HG03378 (cell line): ENCODE data around the gene PRKCQ.
"Not testable (repeated sequence)": the region's sequence is repeated elsewhere in the genome, so short reads cannot be mapped to it uniquely, and the experiment has no call there.

Source experiments
- ATAC-seq: cut with Tn5 transposase; IDR thresholded peaks from one replicate; pipeline ENCODE4 v1.9.1; 2021; ENCODE audit warnings: mild to moderate bottlenecking, moderate library complexity; ENCODE audit not compliant: unreplicated experiment

Gene PRKCQ

DNA sequence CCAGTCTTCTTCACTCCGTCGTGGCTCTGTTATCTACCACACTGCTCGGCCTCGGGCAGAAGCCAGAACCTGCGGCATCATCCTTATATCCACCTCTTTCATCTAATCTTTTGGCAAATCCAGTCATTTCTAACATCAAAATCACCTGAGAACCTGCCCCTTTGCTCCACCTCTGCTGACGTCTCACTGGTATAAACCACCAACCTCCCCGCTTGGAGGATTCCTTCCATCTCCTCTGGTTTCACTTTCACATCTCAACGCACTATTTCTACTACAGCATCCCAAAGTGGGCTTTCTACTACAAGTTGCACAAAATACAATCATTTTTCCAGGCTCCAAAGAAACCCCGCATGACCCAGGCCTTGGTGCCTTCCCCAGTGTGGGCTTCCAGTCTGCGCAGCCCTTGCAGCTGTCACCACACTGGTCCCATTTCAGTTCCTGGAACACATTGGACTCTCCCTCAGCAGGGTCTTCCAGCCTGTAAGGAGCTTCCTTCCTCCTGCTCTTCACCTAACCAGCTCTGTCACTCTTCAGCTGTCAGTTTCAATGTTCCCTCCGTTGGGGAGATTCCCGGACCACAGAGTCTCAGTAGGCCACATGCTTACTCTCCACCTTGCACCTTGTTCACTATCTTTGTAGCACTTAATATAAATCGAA is 85.0 kb downstream of the PRKCQ start:
- no peak for ATAC-seq

DNA sequence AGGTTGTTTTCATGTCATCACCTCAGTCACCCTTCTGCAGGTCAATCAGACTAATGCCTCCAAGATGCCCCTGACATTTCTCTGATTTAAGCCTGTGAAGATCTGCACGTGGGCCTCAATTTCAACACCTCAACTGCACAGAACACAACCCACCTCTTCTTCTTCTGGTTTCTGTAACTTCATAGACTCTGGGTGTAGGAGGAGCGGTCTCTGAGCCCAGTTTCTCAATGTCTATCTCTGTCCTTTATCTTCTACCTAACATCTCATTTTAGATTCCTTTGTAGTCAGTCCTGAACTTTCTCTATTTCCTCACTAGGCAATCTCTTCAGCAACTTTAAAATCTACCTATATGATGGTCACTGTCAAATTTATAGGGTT is 85.6 kb downstream of the PRKCQ start:
- no peak for ATAC-seq

DNA sequence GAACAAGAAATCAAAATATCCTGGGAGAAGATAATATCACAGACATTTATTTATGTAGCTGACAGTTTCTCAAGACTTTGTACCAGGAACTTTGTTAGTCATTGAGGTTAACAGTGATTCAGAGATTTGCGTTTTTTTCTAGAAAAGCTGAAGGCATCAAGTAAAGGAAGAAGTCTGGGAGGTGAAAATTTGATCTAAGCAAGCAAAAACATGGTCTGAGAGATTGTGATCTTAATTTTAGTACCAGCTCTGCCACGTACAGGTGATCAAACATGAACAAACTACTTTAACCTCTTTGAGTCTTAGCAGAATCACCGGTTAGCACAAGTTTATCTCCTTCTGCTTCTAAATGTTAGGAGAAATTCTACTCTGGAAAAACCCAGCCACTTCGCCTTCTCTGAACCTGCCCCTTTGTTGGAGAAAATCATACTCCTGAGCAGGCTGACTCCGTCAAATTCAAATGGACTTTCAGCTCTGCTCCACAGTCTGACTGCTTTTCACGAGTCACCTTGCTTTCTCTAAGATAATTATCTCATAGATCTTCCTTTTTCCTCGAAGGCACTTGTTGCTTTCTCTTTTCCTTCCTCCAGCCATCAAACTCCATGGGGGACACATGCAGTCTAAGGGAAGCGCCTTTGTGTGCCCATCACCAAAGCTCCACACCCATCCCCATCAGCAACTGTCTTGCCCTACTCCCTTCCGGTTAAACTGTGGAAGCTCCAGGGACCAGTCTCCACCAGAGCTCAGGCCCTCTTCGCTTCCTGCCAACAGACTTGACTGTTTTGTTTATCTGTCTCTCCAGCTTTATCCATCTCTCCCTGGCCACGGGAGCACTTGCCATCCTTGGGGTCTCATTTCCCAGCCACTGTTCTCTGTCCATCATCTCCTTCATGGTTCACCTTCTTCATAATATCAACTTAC is 86.3 kb downstream of the PRKCQ start:
- no peak for ATAC-seq

DNA sequence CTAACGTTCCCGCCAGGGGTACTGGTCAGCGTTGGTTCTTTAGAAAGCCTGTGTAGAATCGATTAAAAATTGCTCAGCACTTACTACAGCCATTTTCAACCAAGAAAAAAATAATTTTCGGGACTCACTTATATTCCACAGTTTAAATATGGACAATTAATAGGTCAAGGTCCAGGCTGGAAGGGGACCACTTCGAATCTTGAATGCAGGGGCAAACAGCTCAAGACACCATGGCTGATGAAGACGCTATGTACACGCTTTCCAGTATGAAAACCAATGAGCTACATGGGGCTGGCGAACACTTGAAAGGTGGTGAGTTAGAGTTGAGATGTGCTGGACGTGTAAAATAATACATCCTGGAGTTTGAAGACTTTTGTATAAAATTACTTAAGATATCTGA is 87.2 kb downstream of the PRKCQ start:
- ATAC-seq: no peak

DNA sequence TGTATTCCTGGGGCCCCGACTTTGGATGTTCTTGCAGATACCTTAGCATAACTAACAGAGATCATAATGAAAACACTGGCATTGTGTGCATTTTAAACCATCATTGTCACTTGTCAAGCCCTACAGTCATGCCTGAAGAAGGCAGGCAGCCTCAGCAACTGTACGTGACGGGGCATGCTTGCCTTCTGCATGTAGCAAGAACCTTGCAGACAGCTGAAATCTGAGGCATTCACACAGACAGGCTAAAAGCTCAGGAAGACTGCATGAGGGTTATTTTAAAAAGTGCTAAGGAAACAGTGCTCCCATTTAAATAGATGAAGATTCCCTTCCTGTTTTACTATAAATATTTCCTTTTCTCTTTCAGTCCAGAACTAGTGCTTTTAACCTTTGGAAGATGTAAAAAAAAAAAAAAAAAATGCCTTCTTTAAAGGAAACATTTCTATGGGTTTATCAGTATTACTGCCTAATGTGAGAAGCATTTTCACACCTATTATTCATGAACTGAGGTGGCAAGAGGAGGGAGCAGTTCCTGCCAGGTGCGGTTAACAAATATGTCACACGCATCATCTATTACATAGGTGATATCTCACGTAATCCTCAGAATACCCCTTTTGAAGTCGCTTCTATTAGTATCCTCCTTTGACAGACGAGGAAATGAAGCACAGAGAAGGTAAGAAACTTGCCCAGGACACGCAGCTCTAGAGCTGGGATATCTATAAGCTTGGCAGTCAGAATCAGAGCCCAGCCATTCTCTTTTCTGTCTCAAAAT is 88.1 kb downstream of the PRKCQ start:
- ATAC-seq: no peak

DNA sequence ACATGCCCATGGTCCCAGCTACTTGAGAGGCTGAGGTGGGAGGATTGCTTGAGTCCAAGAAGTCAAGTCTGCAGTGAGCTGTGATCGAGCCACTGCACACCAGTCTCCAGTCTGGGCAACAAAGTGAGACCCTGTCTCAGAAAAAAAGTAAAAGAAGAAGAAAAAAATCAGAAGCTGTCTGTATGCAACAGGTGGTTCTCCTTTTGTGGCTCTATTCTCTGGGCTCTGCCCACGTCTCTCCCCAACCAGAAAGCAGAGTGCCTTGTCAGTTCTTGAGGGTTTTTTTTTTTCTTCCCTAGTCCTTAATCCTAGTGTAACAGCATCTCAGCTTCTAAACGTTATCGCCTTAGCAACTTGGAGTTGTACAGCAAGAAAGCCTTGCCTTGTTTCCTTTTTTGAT is 89.5 kb downstream of the PRKCQ start:
- no peak for ATAC-seq

DNA sequence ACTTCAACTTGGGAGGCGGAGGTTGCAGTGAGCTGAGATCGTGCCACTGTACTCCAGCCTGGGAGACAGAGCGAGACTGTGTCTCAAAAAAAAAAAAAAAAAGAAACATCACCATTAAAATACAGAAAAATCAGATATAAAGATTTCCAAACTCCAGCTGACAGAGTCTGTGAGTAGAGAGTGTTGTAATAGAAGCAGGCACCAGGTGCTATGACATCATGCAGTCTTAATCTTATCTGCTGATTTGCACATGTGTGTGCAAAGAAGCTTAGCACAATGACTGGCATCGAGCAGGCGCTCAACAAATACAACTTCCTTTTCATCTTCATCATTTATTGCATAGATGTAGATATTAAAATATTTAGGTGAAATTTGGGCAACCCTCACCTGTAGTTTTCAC is 92.2 kb downstream of the PRKCQ start:
- no peak for ATAC-seq

DNA sequence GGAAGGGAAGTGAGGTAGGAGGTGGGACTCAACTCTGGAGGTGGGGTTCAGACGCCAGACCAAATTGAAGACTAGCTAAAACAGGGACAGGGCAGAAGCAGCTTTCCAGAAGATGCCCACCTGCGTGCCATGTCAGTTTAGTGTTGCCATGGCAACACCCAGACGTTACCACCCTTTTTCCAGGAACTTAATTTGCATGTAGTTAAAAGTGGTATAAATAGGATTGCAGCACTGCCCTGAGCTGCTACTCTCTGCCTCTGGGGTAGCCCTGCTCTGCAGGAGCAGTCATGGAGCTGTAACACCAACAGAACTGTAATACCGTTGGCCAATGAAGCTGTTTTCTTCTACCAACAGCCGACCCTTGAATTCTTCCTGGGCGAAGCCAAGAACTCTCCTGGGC is 93.8 kb downstream of the PRKCQ start:
- ATAC-seq: no peak

DNA sequence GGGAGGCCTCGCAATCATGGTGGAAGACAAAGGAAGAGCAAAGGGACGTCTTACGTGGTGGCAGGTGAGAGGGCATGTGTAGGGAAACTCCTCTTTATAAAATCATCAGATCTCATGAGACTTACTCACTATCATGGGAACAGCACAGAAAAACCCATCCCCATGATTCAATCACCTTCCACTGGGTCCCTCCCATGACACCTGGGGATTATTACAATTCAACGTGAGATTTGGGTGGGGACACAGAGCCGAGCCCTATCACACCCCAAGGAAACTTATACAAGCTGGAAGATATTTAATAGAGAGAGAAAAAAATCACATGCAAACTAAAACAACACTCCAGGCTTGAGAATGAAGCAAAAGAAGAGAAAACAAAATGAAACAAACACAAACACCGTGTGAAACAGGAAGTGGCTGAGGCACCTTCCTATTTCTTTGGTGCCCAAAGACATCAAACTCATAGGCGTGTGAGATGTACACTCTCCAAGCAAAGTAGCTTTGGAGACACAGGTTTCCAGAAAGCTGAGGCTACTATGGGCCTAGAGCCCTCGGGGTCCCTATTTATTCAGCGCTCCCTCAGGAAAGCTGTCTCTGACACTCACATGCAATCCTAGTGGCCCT is 97.2 kb downstream of the PRKCQ start:
- ATAC-seq: no peak

DNA sequence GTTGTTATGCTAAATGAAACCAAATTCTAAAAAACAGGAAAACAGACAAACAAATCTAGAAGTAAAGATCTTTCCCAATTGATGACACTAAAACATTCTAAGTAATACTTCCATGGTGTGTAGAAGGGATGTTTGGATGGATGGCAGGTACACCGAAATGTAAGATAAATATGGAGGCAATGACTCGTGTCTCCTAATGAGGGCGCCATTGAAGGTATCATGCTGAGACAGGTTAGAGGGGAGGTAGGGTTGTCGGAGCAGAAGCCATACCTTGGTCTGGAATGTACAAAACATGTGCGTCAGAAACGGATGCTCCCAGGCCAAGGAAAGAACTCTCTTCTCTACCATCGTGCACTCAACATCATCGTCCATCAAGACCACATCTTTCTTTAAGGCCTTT is 101.4 kb downstream of the PRKCQ start:
- no peak for ATAC-seq

DNA sequence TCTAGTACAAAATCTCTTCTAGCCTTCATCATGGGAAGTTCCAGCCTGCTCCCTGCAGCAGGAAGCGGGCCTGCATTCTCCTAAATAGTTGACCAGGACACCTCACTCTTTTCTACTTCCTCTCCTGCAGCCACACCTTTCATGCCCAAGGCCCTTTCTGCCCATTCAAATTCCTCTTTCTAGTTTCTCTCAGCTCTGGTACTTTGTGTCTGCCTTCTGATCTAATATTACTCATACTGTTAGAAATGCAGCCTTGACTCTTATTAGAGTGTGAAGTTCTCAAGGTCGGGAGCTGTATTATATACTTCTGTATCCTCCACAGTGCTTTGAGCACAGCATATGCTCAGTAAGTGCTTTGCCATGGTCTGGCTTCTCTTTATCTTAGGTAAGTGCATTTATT is 103.1 kb downstream of the PRKCQ start:
- no peak for ATAC-seq

DNA sequence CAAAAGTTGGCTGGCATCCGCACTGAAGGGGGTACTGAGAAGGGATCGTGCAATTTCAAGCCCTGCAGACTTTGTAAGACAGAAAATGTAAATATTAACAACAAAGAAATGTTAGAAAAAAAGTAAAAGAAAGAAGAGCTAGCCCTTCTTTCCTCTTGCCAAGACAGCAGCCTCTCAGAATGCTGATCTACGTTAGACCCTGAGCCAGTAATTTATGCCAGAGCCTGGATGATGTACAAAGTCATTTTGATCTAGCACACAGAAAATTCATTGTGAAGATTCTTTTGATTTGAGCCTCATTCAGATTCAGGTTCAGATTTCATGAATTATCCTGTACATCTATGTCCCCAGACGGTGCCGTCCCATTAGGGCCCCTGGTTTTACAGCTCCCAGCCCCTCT is 105.2 kb downstream of the PRKCQ start:
- no peak for ATAC-seq

DNA sequence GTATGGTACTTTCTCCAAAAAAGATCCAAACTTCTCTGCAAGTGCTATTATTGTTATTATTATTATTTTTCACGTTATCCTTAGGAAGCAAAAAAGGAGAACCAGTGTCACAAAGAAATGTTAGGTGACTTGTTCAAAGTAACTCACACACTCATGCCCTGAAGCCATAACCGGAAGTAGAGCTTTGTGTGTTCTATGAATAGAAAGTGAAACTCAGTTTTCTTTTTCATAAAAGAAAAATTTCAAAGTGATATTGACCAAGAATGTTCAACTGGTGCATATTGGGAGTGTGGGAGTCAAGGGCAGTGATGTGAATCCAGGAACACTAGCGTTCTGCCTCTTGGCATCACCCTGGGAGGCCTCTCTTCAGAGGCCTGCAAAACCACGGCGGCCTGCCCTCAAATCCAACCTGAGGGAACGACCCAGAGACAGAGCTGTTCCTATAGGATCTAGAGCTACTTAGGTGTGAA is 106.1 kb downstream of the PRKCQ start:
- peak; percentile 77 for ATAC-seq

DNA sequence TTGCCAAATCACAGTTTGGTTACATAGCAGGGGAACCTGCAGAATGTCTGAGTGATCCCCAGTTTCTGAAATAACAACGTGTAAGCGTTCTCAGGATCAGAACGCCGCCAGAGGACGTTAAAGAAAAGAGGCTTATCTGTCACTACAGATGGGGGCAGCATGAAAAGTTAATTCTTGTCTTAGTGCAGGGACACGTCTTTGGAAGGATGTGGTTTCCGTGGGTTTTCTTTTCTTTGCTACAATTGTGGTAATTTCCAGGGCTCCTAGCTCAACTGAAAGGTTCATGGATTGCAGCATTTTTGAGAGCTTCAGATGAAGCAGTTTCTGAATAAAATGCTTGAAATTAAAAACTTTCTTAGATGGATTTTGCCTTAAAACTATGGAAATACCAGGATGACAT is 106.6 kb downstream of the PRKCQ start:
- ATAC-seq: no peak

DNA sequence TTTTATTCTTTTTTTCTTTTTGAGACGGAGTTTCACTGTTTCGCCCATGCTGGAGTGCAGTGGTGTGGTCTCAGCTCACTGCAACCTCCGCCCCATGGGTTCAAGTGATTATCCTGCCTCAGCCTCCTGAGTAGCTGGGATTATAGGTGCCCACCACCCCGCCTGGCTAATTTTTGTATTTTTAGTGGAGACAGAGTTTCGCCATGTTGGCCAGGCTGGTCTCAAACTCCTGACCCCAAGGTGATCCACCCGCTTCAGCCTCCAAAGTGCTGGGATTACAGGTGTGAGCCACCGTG is 107.4 kb downstream of the PRKCQ start:
- not testable (repeated sequence) for ATAC-seq

DNA sequence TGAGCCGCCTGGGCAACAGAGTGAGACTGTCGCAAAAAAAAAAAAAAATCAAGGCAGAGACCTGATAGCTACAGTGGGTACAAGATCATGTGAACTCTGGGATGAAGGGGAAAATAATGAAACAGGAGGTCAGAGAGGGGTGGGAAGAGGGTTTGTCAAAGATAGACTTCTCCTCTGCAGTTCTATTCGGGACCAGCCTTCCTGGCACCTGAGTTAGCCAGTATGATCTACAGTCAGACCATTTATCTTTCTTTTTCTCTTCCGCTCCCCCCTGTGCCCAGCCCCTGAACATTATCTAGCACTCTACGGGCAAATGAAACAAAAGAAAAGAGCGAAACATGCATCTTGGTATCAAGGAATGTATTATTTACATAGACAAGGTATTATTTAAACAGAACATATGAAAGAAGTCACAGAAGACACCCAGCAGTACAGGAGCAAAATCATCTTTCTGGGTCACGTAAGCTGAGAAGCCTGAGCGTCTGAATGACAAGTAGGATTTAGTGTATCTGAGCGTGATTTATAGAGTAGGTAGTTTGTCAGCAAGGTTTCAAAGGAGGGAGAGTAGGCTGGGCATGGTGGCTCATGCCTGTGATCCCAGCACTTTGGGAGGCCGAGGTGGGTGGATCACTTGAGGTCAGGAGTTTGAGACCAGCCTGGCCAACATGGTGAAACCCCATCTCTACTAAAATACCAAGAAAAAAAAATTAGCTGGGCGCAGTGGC is 109.0 kb downstream of the PRKCQ start:
- no peak for ATAC-seq

DNA sequence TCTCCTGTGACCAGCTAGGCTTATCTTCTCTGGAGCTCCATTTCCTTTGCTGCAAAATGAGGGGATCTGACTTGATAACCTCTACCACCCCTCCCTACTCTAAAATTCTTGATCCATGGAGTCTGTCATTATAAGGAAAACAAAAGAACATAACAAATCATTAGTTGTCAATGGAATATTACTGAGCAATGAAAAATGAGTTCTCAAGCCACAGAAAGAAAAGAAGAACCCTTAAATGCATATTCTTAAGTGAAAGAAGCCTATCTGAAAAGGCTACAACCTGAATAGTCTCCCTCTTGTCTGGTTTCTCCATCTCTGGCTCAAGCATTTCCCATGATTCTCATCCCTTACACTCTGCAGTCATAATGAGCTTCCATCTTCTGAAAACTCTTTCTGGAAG is 110.4 kb downstream of the PRKCQ start:
- no peak for ATAC-seq

DNA sequence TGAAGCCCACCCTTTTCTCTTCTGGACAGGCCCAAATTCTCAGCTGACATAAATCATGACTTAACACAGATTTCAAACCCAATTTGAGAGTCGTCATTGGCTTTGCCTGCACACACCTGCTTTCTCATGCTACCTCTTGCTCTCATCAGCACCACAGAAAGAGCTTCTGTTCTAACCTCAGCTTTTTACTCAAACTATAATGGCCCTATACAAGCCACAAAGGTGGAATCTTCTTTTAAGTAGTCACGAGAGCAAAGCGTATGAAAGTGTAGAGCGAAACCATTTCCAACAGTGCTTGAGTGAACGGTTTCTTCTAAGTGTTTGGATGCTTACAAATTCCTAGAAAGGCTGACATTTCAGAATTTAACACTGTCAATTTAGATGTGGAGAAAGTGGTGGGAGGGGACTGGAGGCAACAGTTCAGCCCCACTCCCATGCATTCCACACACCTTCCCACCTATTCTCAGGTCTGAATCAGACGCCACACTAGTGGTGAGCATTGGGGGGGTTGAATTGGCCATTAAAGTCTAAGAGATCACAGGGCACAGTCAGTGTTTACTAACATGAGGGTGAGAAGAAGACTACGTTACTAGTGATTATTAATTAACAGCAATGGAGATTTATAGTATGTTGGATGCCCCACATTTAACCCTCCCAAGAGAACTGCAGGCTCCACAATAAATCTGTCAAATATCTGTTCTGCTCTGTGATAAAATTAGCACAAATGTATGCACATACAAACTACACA is 114.0 kb downstream of the PRKCQ start:
- ATAC-seq: no peak

DNA sequence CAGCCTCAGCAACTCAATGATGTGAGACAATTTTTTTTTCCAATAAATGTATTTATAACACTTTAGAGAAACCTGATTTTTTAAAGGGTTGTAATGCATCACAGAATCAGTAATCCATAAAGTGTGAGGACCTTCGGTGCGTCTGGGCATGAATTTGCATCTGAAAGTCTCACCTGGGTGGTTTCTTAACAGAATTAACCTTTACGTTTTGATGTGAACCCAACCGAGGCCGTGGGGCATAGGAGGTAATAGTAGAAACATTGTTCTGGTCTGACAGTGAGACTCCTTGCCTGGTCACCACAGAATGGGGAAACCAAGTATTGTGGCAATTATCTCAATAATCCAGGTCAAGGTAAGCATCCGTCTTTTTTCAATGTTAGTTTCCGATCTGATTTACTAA is 114.6 kb downstream of the PRKCQ start:
- ATAC-seq: no peak

DNA sequence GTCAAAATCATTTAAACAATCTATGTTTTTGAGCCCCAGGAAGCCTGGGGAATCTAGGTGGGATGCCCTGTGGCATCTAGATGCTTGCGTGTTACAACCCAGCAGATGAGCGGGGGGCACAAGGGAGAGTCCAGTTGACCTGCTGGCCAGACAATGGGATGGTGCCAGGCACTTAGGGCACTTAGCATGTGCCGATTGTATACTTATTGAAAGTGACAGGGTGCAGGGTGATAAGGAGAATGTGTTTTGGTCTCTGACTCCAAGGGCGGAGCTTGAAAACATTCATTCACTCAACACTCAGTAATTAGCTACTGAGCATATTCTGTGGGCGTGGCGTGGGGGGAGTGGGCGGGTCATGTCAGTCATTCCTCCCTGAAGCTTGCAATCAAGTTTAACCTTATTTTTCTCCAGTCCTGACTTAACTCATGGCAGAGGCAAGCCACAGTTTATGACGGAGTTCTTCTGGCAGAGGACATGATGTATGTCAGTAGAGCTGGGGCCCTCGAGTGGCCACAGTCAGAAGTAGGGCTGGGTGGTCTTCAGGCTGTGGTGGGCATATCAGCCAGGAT is 115.1 kb downstream of the PRKCQ start:
- ATAC-seq: no peak
